Right atrium auricular region (tissue), 2 donors: ENCODE data around the gene MIOS. TPM values are rescaled to one million over a fixed set of nuclear protein-coding genes. Genes with fewer than 3 reads are reported as not detected.

Experiments
- DNase-seq: peaks from one replicate; pipeline ENCODE4 v3.0.0-alpha.2; 2019; ENCODE audit warnings: low spot score
- H3K27ac ChIP-seq, 2 donors: fragments of 200-600 bp; sonication (generic); 1 replicate in 1 of 2; 2 replicates in 1 of 2; pipeline ENCODE4 v1.5.1; 2016 to 2019
- H3K27me3 ChIP-seq, 2 donors: fragments of 200-600 bp; sonication (generic); one replicate each; pipeline versions ENCODE4 v1.5.1 to v1.6.0; 2017 to 2019
- H3K36me3 ChIP-seq: fragments of 200-600 bp; sonication (generic); one replicate; pipeline ENCODE4 v1.5.1; 2016
- H3K4me1 ChIP-seq, 2 donors: fragments of 200-600 bp; sonication (generic); one replicate each; pipeline versions ENCODE4 v1.5.1 to v1.6.0; 2017 to 2019
- H3K4me3 ChIP-seq, 2 donors: fragments of 200-600 bp; sonication (generic); 1 replicate in 1 of 2; 2 replicates in 1 of 2; pipeline ENCODE4 v1.5.1; 2017 to 2019; ENCODE audit warnings: mild to moderate bottlenecking in 1 of 2, moderate library complexity in 1 of 2
- H3K9me3 ChIP-seq, 2 donors: fragments of 200-600 bp; sonication (generic); one replicate each; pipeline ENCODE4 v1.5.1; 2019
- total RNA-seq, 2 donors: library from RNA; depleted of rRNA; stranded (reverse); fragments of >200 nt; gene quantifications; one replicate each; pipeline ENCODE4 v1.1.0, GENCODE V29; 2016
- TF ChIP-seq, protein P1 (sequence below), 2 donors: fragments of 200-600 bp; sonication (generic); IDR thresholded peaks; one replicate each; pipeline ENCODE4 v1.5.1; 2019; ENCODE audit warnings: antibody characterized with exemption in 2 of 2

MIOS gene
- total RNA-seq, 2 donors from 2014 or later = 19.7 to 21.8 TPM

- H3K4me3 ChIP-seq = no peak overlapping the region
- H3K27me3 ChIP-seq = no peaks in the 10 kb centered on the region
- no peak for DNase-seq
- H3K4me1 ChIP-seq = no peaks in the 10 kb centered on the region
- TF ChIP-seq, protein P1, sequence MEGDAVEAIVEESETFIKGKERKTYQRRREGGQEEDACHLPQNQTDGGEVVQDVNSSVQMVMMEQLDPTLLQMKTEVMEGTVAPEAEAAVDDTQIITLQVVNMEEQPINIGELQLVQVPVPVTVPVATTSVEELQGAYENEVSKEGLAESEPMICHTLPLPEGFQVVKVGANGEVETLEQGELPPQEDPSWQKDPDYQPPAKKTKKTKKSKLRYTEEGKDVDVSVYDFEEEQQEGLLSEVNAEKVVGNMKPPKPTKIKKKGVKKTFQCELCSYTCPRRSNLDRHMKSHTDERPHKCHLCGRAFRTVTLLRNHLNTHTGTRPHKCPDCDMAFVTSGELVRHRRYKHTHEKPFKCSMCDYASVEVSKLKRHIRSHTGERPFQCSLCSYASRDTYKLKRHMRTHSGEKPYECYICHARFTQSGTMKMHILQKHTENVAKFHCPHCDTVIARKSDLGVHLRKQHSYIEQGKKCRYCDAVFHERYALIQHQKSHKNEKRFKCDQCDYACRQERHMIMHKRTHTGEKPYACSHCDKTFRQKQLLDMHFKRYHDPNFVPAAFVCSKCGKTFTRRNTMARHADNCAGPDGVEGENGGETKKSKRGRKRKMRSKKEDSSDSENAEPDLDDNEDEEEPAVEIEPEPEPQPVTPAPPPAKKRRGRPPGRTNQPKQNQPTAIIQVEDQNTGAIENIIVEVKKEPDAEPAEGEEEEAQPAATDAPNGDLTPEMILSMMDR (IDR thresholded peaks at IDR 0.05) = no peak
- no peaks in the 10 kb centered on the region for H3K9me3 ChIP-seq
- H3K27ac ChIP-seq = no peak overlapping the region
- peaks cover 7% of the 10 kb centered on the region for H3K36me3 ChIP-seq
Observed at GRCh38 chr7:7576344-7576743, 9.7 kb downstream of the MIOS start.

DNA sequence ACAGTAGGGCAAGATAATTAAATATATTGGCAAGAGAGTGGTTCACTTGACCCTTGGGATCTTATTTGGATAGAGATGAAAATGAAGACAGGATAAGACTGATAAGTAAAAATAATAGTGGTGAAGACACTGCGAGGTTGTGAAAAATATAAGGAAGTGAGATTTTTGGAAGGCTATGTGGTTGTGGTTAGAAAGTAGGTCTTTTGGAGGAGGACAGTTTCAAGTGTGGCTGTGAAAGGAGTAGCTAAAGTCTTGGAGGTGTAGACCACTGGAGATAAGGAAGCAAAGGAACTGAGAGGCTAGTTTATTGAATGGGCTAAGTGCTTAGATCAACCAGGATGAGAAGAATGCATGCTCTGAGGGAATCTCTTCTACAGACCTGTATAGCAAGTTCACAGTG is 11.2 kb downstream of the MIOS start:
- H3K9me3 ChIP-seq = no peaks in the 10 kb centered on the region
- peaks cover 7% of the 10 kb centered on the region for H3K36me3 ChIP-seq
- no peak overlapping the region for H3K4me3 ChIP-seq
- H3K4me1 ChIP-seq = no peaks in the 10 kb centered on the region
- H3K27me3 ChIP-seq = no peaks in the 10 kb centered on the region
- H3K27ac ChIP-seq = no peak overlapping the region
- TF ChIP-seq, protein P1 (IDR thresholded peaks at IDR 0.05) = no peak
- no peak for DNase-seq

- DNase-seq = no peak
- H3K4me1 ChIP-seq = no peaks in the 10 kb centered on the region
- H3K36me3 ChIP-seq = no peaks in the 10 kb centered on the region
- H3K27ac ChIP-seq = no peak overlapping the region
- H3K4me3 ChIP-seq = no peak overlapping the region
- no peaks in the 10 kb centered on the region for H3K27me3 ChIP-seq
- TF ChIP-seq, protein P1 (IDR thresholded peaks at IDR 0.05) = no peak
- no peaks in the 10 kb centered on the region for H3K9me3 ChIP-seq
Observed at GRCh38 chr7:7579638-7580037, 13.0 kb downstream of the MIOS start.

- DNase-seq = no peak
- Histone ChIP-seq H3K4me1 (no peaks in the 10 kb centered on the region), H3K36me3 (no peaks in the 10 kb centered on the region), H3K27me3 (no peaks in the 10 kb centered on the region), H3K4me3 (no peak overlapping the region), H3K27ac (no peak overlapping the region), H3K9me3 (no peaks in the 10 kb centered on the region)
- TF ChIP-seq, protein P1 (IDR thresholded peaks at IDR 0.05) = no peak
Observed at GRCh38 chr7:7581531-7582179, 15.0 kb downstream of the MIOS start.

GRCh38 chr7:7582596-7582995 is 15.9 kb downstream of the MIOS start:
- H3K36me3 ChIP-seq = no peaks in the 10 kb centered on the region
- no peak overlapping the region for H3K4me3 ChIP-seq
- DNase-seq = no peak
- TF ChIP-seq, protein P1 (IDR thresholded peaks at IDR 0.05) = no peak
- no peaks in the 10 kb centered on the region for H3K27me3 ChIP-seq
- no peaks in the 10 kb centered on the region for H3K4me1 ChIP-seq
- no peak overlapping the region for H3K27ac ChIP-seq
- no peaks in the 10 kb centered on the region for H3K9me3 ChIP-seq

DNA sequence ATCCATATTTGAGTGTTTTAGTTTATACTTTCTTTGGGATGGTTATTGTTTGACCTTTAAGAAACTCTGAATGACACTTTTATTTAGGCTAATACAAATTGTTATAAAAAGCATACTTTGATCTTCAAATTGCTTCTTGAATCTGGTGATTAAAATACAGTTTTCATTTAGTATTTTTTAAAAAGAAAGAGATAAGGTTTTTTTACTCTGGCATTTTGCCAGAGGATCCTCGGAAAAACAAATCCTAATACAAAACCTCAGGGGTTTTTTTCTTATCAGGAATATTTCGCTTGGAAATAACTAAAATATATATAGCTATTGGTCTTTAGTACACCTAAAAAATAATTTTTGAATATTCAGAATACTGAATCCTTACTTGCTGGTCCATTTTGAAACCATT is 17.0 kb downstream of the MIOS start:
- no peak overlapping the region for H3K27ac ChIP-seq
- TF ChIP-seq, protein P1 (IDR thresholded peaks at IDR 0.05) = no peak
- H3K4me3 ChIP-seq = no peak overlapping the region

More for the DNA sequence above, 17.0 kb downstream of the MIOS start:
- no peaks in the 10 kb centered on the region for H3K9me3 ChIP-seq
- DNase-seq = no peak
- H3K27me3 ChIP-seq = no peaks in the 10 kb centered on the region
- H3K36me3 ChIP-seq = no peaks in the 10 kb centered on the region
- no peaks in the 10 kb centered on the region for H3K4me1 ChIP-seq
